Activated CD4-positive, alpha-beta T cell treated with anti-CD3 and anti-CD28 coated beads, Interleukin-2, Interleukin-4, amounts not matched to agents 100 ng/mL and 50 ng/mL, durations not matched to agents 16 hours and 8 hours (primary cell): ENCODE data around the gene SRGAP3.

Source experiments
- DNase-seq: peaks from one replicate; pipeline ENCODE4 v3.0.0-alpha.2; 2020; ENCODE audit warnings: low spot score

Gene SRGAP3

DNA sequence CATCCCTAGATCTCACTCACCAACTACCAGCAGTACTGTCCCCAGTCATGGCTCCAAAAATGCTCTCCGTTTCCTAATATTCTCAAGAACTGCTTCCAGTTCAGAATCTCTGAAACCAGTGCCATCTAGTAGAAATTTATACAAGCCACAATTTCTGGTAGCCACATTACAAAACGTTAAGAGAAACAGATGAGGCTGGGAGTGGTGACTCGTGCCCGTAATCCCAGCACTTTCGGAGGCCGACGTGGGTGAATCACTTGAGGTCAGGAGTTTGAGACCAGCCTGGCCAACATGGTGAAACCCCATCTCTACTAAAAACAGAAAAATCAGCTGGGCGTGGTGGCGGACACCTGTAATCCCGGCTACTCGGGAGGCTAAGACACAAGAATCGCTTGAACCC lies 207.8 kb downstream of the SRGAP3 start:
- DNase-seq = no peak

GRCh38 chr3:9040996-9041395 lies 208.4 kb downstream of the SRGAP3 start:
- DNase-seq = no peak

GRCh38 chr3:9037144-9037711 lies 212.2 kb downstream of the SRGAP3 start:
- DNase-seq = no peak

GRCh38 chr3:9036404-9037131 lies 212.9 kb downstream of the SRGAP3 start:
- no peak for DNase-seq

DNA sequence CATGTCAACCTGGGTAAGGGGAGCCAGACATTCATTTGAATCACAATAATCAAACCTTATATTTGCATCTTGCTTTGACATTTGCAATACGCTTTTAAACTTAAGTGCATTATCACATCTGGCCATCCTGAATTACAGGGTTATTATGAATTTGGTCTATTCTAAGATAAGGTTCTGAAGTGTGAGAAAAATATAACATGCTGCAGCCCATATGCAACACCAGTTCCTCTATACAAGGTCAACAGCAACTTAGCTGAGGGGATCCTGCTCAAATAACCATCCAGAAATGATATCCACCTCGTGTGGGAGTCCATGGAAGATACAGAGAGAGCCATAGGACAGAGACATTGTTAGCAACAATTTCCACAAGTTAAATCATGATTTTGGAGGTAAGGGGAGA lies 213.5 kb downstream of the SRGAP3 start:
- DNase-seq = no peak

DNA sequence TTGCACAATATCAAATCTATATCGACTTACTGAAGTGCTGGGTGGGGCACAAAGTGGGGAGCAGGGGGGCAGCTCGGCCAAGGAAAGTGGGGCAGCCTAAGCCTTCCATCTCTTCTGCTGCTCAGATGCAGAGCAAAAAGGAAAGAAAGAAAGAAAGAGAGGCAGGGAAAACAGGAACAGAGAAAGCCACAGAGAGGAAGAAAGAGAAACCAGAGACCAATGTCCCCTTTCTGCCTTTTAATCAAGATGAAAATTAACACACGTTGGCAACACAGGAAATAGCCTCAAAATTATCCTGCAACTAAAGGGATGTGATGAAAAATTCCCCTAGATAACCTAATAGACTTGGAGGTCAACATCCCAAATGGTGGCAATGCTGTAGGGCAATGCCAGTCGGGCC lies 214.0 kb downstream of the SRGAP3 start:
- DNase-seq = no peak

DNA sequence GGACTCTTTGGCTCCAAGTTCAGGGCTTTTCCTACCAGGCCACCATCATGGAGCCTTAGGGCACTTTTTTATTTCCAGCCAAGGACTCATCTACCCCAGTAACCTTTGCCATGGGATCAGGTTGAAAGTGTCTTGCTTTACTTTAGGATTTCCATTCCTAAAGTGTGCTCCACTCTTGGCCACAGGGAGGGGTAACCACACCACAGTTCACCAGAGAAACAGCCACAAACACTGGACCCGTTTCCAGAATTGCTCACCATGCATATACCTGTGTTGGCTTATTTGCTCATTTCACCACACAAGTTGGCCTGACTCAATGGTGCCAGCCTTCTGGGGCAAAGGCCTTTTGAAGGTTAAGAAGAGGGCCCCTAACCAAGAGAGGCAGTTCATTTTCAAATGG lies 215.6 kb downstream of the SRGAP3 start:
- DNase-seq = no peak

GRCh38 chr3:9032231-9032777 lies 217.1 kb downstream of the SRGAP3 start:
- no peak for DNase-seq

- DNase-seq = no peak
Measured at GRCh38 chr3:9030034-9030433, 219.4 kb downstream of the SRGAP3 start.

DNA sequence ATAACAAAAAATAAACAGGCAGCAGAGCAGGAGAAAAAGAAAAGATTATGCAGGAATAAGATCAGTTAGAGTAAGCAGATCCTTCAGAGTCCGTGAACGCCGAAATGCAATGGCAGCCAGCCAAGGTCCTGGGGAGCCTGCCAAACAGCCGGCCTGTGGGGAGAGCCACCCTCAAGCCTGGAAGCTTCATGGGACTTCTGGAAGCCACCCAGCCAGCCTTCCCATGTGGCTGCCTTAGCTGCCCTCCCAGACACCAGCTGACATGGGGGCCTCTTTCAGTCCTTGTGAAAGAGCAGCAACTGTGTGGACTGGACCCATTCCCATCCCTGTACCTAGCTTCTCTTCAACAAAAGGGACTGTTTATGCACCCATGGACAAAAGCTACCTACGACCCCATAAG lies 221.3 kb downstream of the SRGAP3 start:
- no peak for DNase-seq

- DNase-seq = no peak
Measured at GRCh38 chr3:9026320-9027045, 223.0 kb downstream of the SRGAP3 start.

GRCh38 chr3:9024341-9024740 lies 225.1 kb downstream of the SRGAP3 start:
- no peak for DNase-seq

GRCh38 chr3:9023226-9023590 lies 226.2 kb downstream of the SRGAP3 start:
- DNase-seq = no peak

- no peak for DNase-seq
Measured at GRCh38 chr3:9022305-9023225, 226.9 kb downstream of the SRGAP3 start.

GRCh38 chr3:9021271-9022009 lies 228.0 kb downstream of the SRGAP3 start:
- DNase-seq = no peak

- no peak for DNase-seq
Measured at GRCh38 chr3:9020426-9020825, 229.0 kb downstream of the SRGAP3 start.

DNA sequence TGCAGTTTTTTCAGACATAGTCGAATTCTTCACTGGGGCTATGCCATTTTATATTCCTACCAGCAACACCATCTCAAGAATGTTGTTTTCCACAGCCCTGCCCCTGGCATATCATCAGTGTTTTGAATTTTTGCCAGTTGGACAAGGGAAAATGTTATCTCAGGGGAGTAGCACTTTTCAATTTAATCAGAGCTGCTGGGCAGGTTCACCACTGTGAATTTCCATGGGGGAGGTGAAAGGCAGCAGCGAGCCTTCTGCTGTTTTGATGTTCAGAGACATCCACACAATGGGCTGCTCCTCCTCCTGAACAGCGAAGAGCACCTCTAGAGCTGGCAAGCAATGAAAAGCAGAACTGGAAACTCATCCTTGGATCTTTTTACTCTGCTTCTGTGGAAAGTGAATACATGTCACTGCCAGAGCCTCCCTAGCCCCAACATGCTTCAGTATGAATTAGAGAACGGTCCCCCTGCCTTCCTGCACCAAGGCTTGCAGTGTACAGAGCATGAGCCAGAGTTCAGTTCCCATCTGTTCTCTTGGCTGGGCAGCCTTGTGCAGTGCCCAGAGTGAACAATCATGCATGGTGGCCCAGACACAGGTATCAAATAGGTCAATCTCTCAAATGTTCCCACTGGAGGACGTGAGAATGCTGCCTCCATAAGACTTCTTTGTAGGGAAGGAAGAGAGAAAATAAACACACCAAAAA lies 230.0 kb downstream of the SRGAP3 start:
- no peak for DNase-seq

DNA sequence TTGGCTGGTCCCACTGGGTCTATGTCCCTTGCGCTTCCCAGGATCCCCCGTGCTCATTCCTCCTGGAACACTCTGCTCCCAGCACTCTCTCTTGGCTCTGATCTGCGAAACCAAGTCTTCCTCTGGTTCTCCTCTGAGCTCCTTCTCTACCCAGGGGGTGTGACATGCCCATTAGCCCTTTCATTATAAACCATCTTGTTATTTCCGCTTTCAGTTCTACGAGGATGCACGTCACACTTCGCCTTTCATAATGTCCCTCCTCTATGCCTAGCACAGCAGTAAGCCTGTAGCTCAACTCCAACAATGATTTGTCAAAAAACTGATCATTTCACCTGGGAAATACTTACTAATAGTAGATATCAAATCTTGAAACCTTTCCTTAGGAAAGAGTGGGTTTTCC lies 234.2 kb downstream of the SRGAP3 start:
- DNase-seq = no peak

DNA sequence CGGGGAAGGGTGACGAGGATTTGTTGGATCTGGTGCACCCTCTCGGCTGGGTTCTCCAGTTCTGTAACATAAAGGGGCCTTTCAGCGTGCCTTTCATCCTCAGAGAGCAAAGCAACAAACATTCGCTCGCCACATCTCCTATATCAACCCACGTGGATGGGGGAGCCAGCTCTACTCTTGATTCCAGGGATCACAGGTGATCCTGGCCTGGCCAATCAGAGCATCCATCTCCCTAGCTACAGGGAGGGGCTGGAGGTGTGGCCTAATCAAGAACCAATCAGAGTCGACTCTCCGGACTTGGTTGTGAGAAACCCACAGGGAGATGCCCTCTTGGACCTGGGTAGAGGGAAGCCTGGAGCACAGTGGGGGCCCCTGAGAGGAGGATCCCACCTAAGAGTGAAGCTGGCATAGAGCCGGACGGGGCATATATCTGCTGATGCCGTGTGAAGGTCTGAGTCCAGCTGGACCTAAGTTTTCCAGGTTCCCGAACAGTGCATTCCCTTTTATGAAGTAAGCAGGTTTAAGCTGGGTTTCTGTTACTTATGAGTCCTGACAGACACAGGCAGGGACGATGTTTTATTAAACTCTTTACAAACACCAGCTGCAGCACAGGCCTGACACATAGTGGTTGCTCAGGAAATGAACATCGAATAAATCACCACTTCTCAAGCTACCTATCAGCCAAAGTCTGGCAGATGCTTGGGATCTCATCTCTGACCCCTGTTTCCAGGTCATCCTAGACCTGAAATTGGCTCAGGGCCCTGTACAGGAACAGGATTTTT lies 235.5 kb downstream of the SRGAP3 start:
- DNase-seq = no peak

GRCh38 chr3:9012521-9012920 lies 236.9 kb downstream of the SRGAP3 start:
- no peak for DNase-seq
